ENCODE results near the gene CNN1. TPM values are rescaled to one million over a fixed set of nuclear protein-coding genes. Genes with fewer than 3 reads are reported as not detected.

The CNN1 gene
- total RNA-seq, 4 donors from 2014 or later = 19.9 to 31.6 (median 24.2) TPM

DNA sequence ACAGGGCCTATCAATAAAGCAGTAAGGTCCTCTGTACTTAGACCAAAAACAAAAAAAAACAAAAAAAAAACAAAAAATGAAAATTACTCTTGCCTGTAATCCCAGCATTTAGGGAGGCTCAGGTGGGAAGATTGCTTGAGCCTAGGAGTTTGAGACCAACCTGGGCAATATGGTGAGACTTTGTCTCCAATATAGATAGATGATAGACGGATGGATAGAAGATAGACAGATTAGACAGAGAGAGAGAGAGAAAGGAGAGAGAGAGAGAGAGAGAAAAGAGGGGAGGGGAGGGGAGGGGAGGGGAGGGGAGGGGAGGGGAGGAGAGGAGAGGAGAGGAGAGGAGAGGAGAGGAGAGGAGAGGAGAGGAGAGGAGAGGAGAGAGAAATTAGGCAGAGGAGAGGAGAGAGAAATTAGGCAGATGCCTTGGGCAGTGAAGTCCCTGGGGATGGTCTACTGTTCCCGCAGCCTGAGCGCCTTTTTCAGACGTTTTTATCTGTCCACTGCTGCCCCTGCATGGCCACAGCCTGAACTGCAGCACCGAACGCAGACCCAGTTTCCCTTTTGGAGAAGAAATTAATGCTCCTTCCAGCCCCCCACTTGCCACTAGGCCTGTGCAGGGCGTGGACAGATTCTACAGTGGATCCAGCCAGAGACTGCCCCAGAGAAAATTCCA, 48.8 kb downstream of the CNN1 start:
- 3% methylated on average over 7 of the region's 7 CpGs for WGBS
- H3K27ac ChIP-seq = no peak overlapping the region

DNA sequence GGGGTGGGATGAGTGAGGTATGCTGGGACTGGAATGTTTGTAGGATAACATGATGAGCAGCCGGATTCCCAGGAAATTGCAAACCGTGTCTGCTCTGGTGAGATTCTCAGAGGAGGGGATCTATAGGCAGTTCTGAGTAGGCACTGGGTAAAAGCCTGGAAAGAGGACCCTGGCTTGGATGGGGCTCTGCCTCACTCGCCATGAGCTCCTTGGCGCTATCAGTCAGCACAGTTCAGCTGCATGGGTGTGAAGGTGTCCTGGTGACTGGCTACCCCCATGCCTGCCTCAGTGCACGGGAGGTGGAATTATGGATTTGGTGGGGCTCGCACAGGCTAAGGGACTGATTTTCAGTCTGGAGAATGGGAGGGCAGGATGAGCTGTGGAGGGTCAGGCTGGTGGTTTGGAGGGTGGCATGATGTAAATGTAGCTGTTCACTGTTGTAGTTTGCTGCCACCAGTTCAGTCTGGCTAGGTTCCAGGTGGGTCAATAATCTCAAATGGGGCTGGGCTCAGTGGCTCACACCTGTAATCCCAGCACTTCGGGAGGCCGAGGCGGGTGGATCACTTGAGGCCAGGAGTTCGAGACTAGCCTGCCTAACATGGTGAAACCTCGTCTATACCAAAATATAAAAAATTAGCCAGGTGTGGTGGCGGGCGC, 49.5 kb downstream of the CNN1 start:
- H3K27ac ChIP-seq = no peak overlapping the region
- H3K36me3 ChIP-seq = no peaks in the 10 kb centered on the region
- H3K9me3 ChIP-seq = no peaks in the 10 kb centered on the region
- no peak for DNase-seq (ENCODE audit: low spot score in 2 of 2)
- TF ChIP-seq EP300 (IDR thresholded peaks at IDR 0.05) (no peak), POLR2A (IDR thresholded peaks at IDR 0.05) (no peak), POLR2AphosphoS5 (IDR thresholded peaks at IDR 0.05) (no peak), CTCF (IDR thresholded peaks at IDR 0.05) (no peak)
- H3K4me1 ChIP-seq = peaks cover 7% of the 10 kb centered on the region
- peak overlapping the region; percentile 12 for H3K4me3 ChIP-seq
- WGBS = 75% methylated on average over 11 of the region's 13 CpGs
- no peaks in the 10 kb centered on the region for H3K27me3 ChIP-seq

More for the DNA sequence above, 48.8 kb downstream of the CNN1 start:
- no peaks in the 10 kb centered on the region for H3K27me3 ChIP-seq
- H3K9me3 ChIP-seq = no peaks in the 10 kb centered on the region
- TF ChIP-seq CTCF (IDR thresholded peaks at IDR 0.05) (peak; percentile 90 to 91), EP300 (IDR thresholded peaks at IDR 0.05) (no peak)
- H3K4me1 ChIP-seq = peaks cover 7% of the 10 kb centered on the region
- no peaks in the 10 kb centered on the region for H3K36me3 ChIP-seq
- peak; percentile 80 to 85 for DNase-seq (ENCODE audit: low spot score in 2 of 2)
- H3K4me3 ChIP-seq = peak overlapping the region; percentile 12

GRCh38 chr19:11594084-11594483, 55.4 kb downstream of the CNN1 start:
- 87% methylated on average over 4 of the region's 4 CpGs for WGBS
- Histone ChIP-seq H3K27ac (no peak overlapping the region), H3K9me3 (no peaks in the 10 kb centered on the region), H3K4me3 (no peak overlapping the region), H3K36me3 (no peaks in the 10 kb centered on the region), H3K27me3 (no peaks in the 10 kb centered on the region), H3K4me1 (peaks cover 11% of the 10 kb centered on the region)
- DNase-seq (ENCODE audit: low spot score in 2 of 2) = no peak
- TF ChIP-seq EP300 (IDR thresholded peaks at IDR 0.05) (no peak), POLR2A (IDR thresholded peaks at IDR 0.05) (no peak), CTCF (IDR thresholded peaks at IDR 0.05) (no peak), POLR2AphosphoS5 (IDR thresholded peaks at IDR 0.05) (no peak)

- WGBS = 89% methylated on average over 10 of the region's 10 CpGs
- no peak for DNase-seq (ENCODE audit: low spot score in 2 of 2)
- H3K36me3 ChIP-seq = no peaks in the 10 kb centered on the region
- no peaks in the 10 kb centered on the region for H3K9me3 ChIP-seq
- H3K27ac ChIP-seq = no peak overlapping the region
- TF ChIP-seq POLR2A (IDR thresholded peaks at IDR 0.05) (no peak), POLR2AphosphoS5 (IDR thresholded peaks at IDR 0.05) (no peak), CTCF (IDR thresholded peaks at IDR 0.05) (no peak), EP300 (IDR thresholded peaks at IDR 0.05) (no peak)
- peaks cover 11% of the 10 kb centered on the region for H3K4me1 ChIP-seq
- H3K4me3 ChIP-seq = no peak overlapping the region
- H3K27me3 ChIP-seq = no peaks in the 10 kb centered on the region
These were observed 57.5 kb downstream of the CNN1 start for GRCh38 chr19:11596156-11596555.
